Smooth muscle cell (in vitro differentiated cells): Measurements from ENCODE around the gene TMPRSS2. TPM values are rescaled to one million over a fixed set of nuclear protein-coding genes. Genes with fewer than 3 reads are reported as not detected.

Experiments used
- DNase-seq: peaks from one replicate; lab custom pipeline; 2025; ENCODE audit not compliant: unreplicated experiment; lab: John Stamatoyannopoulos, UW
- H2AFZ ChIP-seq: fragments of 200-600 bp; sonication (generic); 2 replicates; pipeline ENCODE4 v1.6.0; 2016; ENCODE audit warnings: antibody characterized with exemption, low read depth, mild to moderate bottlenecking
- H3F3A ChIP-seq: fragments of 200-600 bp; sonication (generic); 2 replicates; pipeline ENCODE4 v1.6.0; 2017; ENCODE audit warnings: antibody characterized with exemption, low read depth
- H3K27ac ChIP-seq: fragments of 200-600 bp; sonication (generic); 2 replicates; pipeline ENCODE4 v1.5.1; 2016; ENCODE audit warnings: low read depth, mild to moderate bottlenecking
- H3K27me3 ChIP-seq: fragments of 200-600 bp; sonication (generic); 2 replicates; pipeline ENCODE4 v1.6.1; 2016; ENCODE audit warnings: low read depth, mild to moderate bottlenecking
- H3K36me3 ChIP-seq: fragments of 200-600 bp; sonication (generic); 2 replicates; pipeline ENCODE4 v1.5.1; 2016; ENCODE audit warnings: low read depth
- H3K4me1 ChIP-seq: fragments of 200-600 bp; sonication (generic); 2 replicates; pipeline ENCODE4 v1.5.1; 2016; ENCODE audit warnings: low read depth
- H3K4me2 ChIP-seq: fragments of 200-600 bp; sonication (generic); 2 replicates; pipeline ENCODE4 v1.6.0; 2016; ENCODE audit warnings: mild to moderate bottlenecking
- H3K4me3 ChIP-seq: fragments of 200-600 bp; sonication (generic); 2 replicates; pipeline ENCODE4 v1.5.1; 2016; ENCODE audit warnings: mild to moderate bottlenecking
- H3K79me2 ChIP-seq: fragments of 200-600 bp; sonication (generic); 2 replicates; pipeline ENCODE4 v1.6.0; 2016; ENCODE audit warnings: low read depth, mild to moderate bottlenecking
- H3K9ac ChIP-seq: fragments of 200-600 bp; sonication (generic); 2 replicates; pipeline ENCODE4 v1.6.0; 2016; ENCODE audit warnings: low read depth
- H3K9me3 ChIP-seq: fragments of 200-600 bp; sonication (generic); replicated peaks from 2 replicates; pipeline ENCODE4 v1.5.1; 2016; ENCODE audit warnings: low read depth
- H4K20me1 ChIP-seq: fragments of 200-600 bp; sonication (generic); 2 replicates; pipeline ENCODE4 v1.6.0; 2016; ENCODE audit warnings: low read depth
- CTCF ChIP-seq: fragments of 200-600 bp; sonication (generic); IDR thresholded peaks from 2 replicates; pipeline ENCODE4 v1.5.1; 2017; ENCODE audit warnings: borderline replicate concordance, mild to moderate bottlenecking, antibody characterized with exemption; ENCODE audit not compliant: insufficient read depth, poor library complexity, severe bottlenecking
- WGBS: methylation state at CpG from one replicate; pipeline ENCODE4 v1.1.7; 2016; ENCODE audit warnings: low lambda C conversion rate; 5-methylcytosine and 5-hydroxymethylcytosine counted together
- polyA plus RNA-seq: library from polyadenylated mRNA; unstranded; fragments of >200 nt; fragmentation: Nextera tagmentation; extraction: Ambion mirVana; gene quantifications from 2 replicates; pipeline ENCODE4 v1.2.1, GENCODE V29; 2016
- total RNA-seq: library from RNA; depleted of rRNA; stranded (reverse); fragments of >200 nt; gene quantifications from 2 replicates; pipeline ENCODE4 v1.2.3, GENCODE V29; 2014

Gene TMPRSS2
- total and polyA plus RNA-seq, 2 experiments from 2014 or later = 0.39 to 1.3 TPM

- no peaks in the 10 kb centered on the region for H3K9me3 ChIP-seq
- no peak overlapping the region for H3K9ac ChIP-seq
- no peak for TF ChIP-seq CTCF
- H3K36me3 ChIP-seq = no peaks in the 10 kb centered on the region
- no peak overlapping the region for H3K4me2 ChIP-seq
- no peak overlapping the region for H3K27ac ChIP-seq
- H3K27me3 ChIP-seq = no peaks in the 10 kb centered on the region
- H3K4me1 ChIP-seq = no peaks in the 10 kb centered on the region
- H3K79me2 ChIP-seq = no peaks in the 10 kb centered on the region
- H2AFZ ChIP-seq = no peak overlapping the region
- H4K20me1 ChIP-seq = no peaks in the 10 kb centered on the region
- WGBS = 93% methylated on average over 14 of the region's 14 CpGs
- peaks cover 11% of the 10 kb centered on the region for H3F3A ChIP-seq
- DNase-seq = no peak
- no peak overlapping the region for H3K4me3 ChIP-seq
Measured at GRCh38 chr21:41488080-41488479, 19.9 kb downstream of the TMPRSS2 start.

- no peak for TF ChIP-seq CTCF
- no peaks in the 10 kb centered on the region for H3K79me2 ChIP-seq
- H3K27me3 ChIP-seq = no peaks in the 10 kb centered on the region
- H2AFZ ChIP-seq = no peak overlapping the region
- H3K36me3 ChIP-seq = no peaks in the 10 kb centered on the region
- peak overlapping the region; percentile 88 for H3K27ac ChIP-seq
- no peak overlapping the region for H3K9ac ChIP-seq
- H3K4me3 ChIP-seq = no peak overlapping the region
- WGBS = 54% methylated on average over 6 of the region's 6 CpGs
- H3K9me3 ChIP-seq = no peaks in the 10 kb centered on the region
- no peaks in the 10 kb centered on the region for H4K20me1 ChIP-seq
- H3F3A ChIP-seq = peaks cover 13% of the 10 kb centered on the region
- peaks cover under 1% of the 10 kb centered on the region for H3K4me1 ChIP-seq
- H3K4me2 ChIP-seq = peak overlapping the region; percentile 67
- no peak for DNase-seq
Measured at GRCh38 chr21:41487082-41487481, 20.9 kb downstream of the TMPRSS2 start.

- no peak overlapping the region for H3K9ac ChIP-seq
- DNase-seq = no peak
- no peaks in the 10 kb centered on the region for H3K27me3 ChIP-seq
- peaks cover 12% of the 10 kb centered on the region for H3K4me1 ChIP-seq
- H3K9me3 ChIP-seq = no peaks in the 10 kb centered on the region
- H3K36me3 ChIP-seq = no peaks in the 10 kb centered on the region
- H2AFZ ChIP-seq = no peak overlapping the region
- no peak overlapping the region for H3K27ac ChIP-seq
- no peak for TF ChIP-seq CTCF
- WGBS = 87% methylated on average over 4 of the region's 4 CpGs
- no peaks in the 10 kb centered on the region for H3K79me2 ChIP-seq
- H4K20me1 ChIP-seq = no peaks in the 10 kb centered on the region
- no peak overlapping the region for H3K4me3 ChIP-seq
- H3K4me2 ChIP-seq = no peak overlapping the region
- H3F3A ChIP-seq = peaks cover 18% of the 10 kb centered on the region
Measured at GRCh38 chr21:41483973-41484372, 24.0 kb downstream of the TMPRSS2 start.

GRCh38 chr21:41483415-41483814 lies 24.5 kb downstream of the TMPRSS2 start:
- Histone ChIP-seq H3K4me2 (no peak overlapping the region), H3F3A (peaks cover 18% of the 10 kb centered on the region), H3K27ac (peak overlapping the region; percentile 95), H2AFZ (no peak overlapping the region), H3K9ac (no peak overlapping the region), H3K79me2 (no peaks in the 10 kb centered on the region), H3K27me3 (no peaks in the 10 kb centered on the region), H3K4me3 (no peak overlapping the region), H3K4me1 (peaks cover 15% of the 10 kb centered on the region), H3K9me3 (no peaks in the 10 kb centered on the region), H3K36me3 (no peaks in the 10 kb centered on the region), H4K20me1 (no peaks in the 10 kb centered on the region)
- no peak for DNase-seq
- WGBS = 23% methylated on average over 12 of the region's 12 CpGs
- TF ChIP-seq CTCF = no peak
